Retina (tissue), 1 donor: Measurements from ENCODE around the gene LDB2.
"Not testable (repeated sequence)": the region's sequence is repeated elsewhere in the genome, so short reads cannot be mapped to it uniquely, and the experiment has no call there.

Experiments
- DNase-seq: peaks from one replicate; pipeline ENCODE4 v3.0.0-alpha.2; 2016

Gene LDB2

DNA sequence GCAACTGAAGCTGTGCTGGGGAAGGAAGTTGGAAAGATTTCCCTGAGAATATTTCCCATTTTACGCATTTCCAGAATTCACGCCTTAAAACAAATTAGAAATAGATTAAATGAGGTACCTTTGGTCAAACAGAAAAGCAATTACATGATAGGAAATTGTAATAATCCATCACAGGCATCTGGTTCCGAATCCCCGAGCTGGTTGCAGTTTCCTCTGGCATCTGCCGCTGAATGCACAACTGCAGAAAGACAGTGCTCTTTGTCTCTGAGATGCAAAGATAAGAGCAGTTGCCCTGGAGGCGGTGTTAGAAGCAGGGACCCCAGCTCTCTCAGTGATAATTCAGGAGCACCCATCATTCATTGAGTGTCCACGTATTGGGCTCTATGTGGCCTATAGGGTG lies 224.4 kb downstream of the LDB2 start:
- no peak for DNase-seq

DNA sequence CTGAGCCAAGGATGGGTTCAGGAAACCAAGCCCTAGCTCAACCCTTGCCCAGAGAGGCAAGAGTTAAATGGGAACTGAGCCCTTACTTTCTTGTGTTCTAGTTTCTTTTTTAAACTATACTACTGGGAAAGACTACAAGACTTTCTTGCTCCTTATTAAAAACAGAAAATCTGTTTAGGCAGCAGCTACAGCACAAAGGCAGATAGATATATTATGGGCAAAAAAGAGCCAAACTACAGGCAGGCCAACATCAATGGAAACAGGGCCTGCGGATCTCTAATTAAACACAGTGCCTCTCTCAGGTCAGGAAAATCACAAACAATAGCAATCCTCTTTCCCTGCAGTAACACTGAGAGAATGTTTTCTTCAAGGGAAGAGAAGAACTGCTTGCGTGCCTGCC lies 226.0 kb downstream of the LDB2 start:
- no peak for DNase-seq

- no peak for DNase-seq
Observed at GRCh38 chr4:16671741-16672140, 226.7 kb downstream of the LDB2 start.

GRCh38 chr4:16670727-16671126 lies 227.7 kb downstream of the LDB2 start:
- no peak for DNase-seq

DNA sequence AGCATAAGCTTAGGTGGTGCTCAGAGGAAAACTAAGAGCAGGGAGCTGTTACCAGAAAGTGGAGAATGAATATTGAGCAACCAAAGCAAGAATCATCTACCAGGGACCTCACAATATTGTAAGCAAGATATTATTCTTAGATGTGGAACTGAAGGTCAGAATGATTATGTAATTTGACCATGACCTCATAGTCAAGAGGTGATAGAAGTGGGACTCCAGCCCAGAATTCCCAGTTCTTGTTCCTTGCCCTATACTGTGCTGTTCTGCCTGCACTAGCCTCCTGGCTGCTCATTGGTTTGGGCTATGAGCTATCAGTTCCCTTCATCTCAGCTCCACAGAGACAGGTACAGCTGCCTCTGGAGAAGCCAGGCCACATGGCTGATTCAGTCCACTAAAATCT lies 229.4 kb downstream of the LDB2 start:
- DNase-seq, result no peak

- DNase-seq, result no peak
Observed at GRCh38 chr4:16668488-16668887, 230.0 kb downstream of the LDB2 start.

GRCh38 chr4:16667464-16667863 lies 231.0 kb downstream of the LDB2 start:
- DNase-seq, result no peak

GRCh38 chr4:16665942-16666551 lies 232.4 kb downstream of the LDB2 start:
- no peak for DNase-seq

DNA sequence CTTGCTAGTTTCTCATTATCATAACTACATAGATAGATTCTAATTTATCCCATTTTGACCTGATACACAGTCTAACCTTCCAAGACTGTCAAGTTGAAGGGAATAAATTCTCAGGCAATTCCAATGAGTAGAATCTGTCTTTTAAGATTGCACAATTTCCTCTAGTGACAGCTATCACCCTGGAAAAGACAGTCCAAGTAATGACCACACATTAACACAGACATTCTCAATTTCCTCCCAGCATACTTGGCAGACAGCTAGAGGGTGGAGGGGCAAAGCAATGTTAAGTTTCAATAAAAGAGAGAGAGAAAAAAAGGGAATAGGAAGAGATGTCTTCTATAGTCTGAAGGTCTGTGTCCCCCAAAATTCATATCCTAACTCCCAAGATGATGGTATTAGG lies 234.7 kb downstream of the LDB2 start:
- no peak for DNase-seq

- no peak for DNase-seq
Observed at GRCh38 chr4:16663307-16663706, 235.1 kb downstream of the LDB2 start.

GRCh38 chr4:16661813-16662212 lies 236.6 kb downstream of the LDB2 start:
- no peak for DNase-seq

DNA sequence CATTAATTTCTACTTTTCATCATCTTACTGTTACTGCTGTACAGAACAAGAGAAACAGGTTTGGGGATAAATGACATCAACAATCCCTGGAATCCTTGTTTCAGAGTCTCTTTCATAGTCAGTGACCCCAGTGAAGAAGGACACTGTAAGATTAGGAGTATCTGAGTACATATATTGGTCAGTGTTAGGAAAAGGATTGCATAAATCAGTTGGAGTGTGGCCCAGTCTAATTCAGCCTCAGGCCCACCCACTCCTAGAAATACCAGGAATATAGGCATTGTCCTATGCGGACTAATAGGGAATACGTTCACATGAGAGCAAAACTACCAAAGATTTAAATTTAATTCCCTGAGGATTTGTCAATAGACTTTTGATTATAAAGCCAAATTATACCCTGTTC lies 237.8 kb downstream of the LDB2 start:
- no peak for DNase-seq

DNA sequence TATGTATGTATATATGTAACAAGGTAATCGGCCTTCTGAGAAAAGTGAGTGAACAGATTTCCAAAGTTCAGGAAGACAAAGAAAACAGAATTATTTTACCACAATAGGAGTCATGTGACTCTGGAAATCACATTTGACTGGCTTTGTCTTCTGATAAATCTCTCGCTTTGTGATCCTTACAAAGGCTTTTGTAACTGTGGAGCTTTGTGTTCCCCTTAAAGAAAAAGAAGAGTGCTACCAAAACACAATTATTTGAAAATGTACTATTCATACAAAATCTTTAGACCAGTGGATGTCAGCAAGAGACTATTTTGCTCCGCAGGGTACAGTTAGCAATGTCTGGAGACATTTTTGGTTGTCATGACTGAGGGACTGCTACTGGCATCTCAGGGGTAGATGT lies 238.8 kb downstream of the LDB2 start:
- no peak for DNase-seq

GRCh38 chr4:16659079-16659478 lies 239.4 kb downstream of the LDB2 start:
- no peak for DNase-seq

DNA sequence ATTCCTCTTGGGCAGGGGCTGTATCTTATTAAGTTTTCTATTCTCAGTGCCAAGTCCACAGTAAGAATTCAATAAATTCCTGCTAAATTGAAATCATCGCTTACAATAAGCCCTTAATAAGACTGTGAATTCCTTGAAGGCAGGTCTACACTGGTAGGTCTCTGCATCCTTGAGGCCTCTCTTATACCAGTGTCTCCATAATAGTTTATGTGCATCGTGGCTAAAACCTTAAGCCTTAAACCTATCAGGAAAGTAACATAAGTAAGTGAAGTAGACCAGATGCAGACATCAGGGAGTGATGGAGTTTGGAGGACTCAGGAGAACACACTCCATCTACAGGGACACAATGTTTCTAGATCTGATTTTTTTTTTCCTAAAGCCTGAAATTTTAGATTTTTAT lies 240.3 kb downstream of the LDB2 start:
- no peak for DNase-seq

DNA sequence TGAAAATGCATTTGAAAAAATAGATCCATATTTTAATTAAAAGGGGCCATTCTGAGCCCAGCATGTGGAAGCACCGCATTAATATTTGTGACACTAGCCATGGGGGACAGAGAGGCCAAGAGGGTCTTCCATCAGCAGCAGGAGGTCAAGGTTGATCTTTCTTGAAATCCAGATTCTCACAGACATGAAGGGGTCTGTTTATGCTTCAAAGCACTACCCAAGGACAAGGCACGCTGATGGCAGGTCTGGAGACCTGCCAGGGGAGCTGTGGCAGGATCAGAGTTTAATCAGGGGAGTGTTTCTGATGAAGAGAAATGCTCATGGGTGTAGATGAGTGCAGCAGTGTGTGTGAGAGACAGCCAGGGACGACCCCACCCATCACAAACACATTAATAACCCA lies 243.3 kb downstream of the LDB2 start:
- no peak for DNase-seq

DNA sequence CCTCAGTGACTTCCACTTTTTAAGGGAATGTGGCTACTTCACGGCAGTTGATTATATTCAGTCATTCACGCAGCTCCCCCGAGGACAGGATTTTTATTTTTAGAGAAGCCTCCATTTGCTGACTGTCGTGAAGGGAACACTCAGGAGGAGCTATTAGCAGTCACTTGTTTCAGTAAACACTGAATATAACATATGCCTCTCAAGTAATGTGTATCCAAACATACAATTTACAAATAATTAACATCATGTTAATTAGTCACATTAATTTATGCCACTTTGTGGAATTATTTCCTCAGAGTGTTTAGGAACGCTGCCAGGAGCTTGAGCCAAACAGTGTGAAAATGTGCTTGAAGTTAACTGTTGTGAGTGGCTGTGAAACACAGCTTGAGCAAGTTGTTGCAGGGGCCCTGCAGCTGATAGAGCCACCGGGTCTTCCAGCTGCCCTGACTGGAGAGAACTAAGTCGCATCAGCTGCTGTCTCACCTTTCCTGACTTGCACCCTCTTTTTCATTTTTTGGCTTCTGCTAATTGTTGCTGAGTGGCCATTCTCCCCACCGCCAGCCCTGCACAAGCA lies 245.6 kb downstream of the LDB2 start:
- DNase-seq, result no peak

- no peak for DNase-seq
Observed at GRCh38 chr4:16646459-16646858, 252.0 kb downstream of the LDB2 start.

DNA sequence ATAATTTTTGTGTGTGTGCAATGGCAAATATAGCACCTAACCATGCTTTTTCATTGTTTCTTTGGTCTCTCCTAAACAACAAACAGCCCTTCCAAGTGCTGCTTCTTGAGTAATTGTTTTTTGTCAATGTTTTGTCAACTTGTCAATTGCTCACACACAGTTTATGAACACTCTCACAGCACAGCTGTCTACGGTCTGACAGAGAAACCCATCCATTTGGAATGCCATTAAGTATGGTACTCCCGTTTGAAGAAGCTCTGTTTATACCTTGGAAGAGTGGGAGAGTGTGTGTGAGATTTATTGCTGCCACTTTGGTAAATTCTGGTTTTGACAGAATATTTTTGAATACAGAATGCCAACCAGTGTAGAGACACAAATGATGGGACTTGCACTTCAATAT lies 254.6 kb downstream of the LDB2 start:
- DNase-seq, result no peak

GRCh38 chr4:16642897-16643296 lies 255.5 kb downstream of the LDB2 start:
- DNase-seq, result no peak

GRCh38 chr4:16641971-16642370 lies 256.5 kb downstream of the LDB2 start:
- DNase-seq, result no peak

- no peak for DNase-seq
Observed at GRCh38 chr4:16636912-16637630, 261.4 kb downstream of the LDB2 start.

DNA sequence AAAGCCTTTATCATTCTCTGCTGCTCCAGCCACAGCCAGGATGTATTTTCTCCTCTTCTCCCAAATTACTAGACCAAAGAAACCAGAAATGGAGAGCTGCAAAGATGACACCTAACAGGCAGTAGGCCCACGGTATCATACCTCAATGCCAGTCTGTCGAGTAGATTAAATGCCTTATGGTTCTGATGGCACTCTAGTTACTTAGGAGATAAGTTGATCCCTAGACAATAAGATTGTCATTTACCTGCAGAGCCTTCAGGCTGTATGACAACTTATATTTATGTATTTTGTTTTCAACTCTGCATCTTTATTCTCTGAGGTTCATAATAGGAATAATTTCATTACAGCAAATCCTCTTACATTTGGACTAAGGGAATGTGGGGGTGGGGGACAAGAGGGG lies 262.1 kb downstream of the LDB2 start:
- DNase-seq, result no peak

- not testable (repeated sequence) for DNase-seq
Observed at GRCh38 chr4:16629274-16629673, 269.2 kb downstream of the LDB2 start.

GRCh38 chr4:16628835-16629234 lies 269.6 kb downstream of the LDB2 start:
- not testable (repeated sequence) for DNase-seq
